HG03575 (cell line): ENCODE measurements around the gene RXRB.

Experiments used
- ATAC-seq: cut with Tn5 transposase; IDR thresholded peaks from one replicate; pipeline ENCODE4 v1.9.1; 2021; ENCODE audit not compliant: unreplicated experiment, insufficient number of reproducible peaks, low FRiP score; ENCODE audit errors: extremely low read depth

The RXRB gene

DNA sequence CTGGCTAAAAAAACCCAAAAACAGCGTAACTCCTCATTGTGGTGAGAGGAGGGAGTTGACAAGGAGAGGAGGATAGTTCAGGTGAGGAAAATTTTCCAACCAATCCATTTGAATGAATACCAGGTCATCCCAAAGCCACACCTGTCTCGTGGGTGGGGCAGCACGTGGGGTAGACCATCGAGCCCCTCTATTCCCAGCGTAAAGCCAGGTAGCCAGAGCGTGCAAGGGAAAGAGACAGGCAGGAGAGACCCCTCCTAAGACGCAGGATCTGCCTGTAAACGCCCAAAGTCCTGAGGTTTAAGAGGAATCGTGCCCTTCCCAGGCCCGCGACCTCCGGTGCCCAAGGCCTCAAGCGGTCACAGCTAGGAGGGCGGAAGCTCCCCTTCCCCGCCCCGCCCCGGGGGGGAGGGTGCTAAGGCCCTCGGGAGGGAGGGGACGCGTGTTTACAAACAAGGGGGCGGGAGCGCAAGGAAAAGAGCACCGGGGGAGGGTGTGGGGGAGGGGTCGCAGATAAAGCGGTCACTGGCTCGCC is 712 bp downstream of the RXRB start:
- ATAC-seq: no peak

- no peak for ATAC-seq
Observed at GRCh38 chr6:33198853-33199436, 1.5 kb downstream of the RXRB start.

DNA sequence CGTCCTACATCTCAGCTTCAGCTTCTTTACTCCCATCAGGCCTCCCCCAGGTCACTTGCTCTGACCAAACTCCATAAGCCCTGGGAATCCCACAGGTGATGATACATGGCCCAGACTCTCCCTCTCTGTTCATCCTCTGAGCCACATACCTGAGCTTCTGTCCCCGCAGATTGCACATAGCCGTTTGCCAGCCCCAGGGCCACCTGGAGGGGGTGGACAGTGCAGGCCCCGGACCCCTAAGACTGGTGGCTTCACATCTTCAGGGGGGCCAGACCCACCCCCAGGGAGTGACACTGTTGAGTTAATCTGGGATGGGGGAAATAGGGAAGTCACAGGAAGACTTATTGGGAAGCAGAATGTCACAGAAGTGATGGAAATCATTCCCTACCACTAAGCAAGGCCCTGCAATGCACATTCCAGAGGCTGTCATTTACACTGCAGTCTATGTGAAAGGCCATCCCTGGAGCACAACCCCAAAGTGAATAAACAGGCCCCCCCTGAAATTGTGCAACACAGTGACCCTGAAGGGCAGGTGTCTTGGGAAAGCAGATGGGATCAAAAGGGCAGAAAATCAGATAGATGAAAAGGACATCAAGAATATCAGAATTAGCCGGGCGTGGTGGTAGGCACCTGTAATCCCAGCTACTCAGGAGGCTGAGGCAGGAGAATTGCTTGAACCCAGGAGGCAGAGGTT is 2.2 kb downstream of the RXRB start:
- ATAC-seq: no peak

DNA sequence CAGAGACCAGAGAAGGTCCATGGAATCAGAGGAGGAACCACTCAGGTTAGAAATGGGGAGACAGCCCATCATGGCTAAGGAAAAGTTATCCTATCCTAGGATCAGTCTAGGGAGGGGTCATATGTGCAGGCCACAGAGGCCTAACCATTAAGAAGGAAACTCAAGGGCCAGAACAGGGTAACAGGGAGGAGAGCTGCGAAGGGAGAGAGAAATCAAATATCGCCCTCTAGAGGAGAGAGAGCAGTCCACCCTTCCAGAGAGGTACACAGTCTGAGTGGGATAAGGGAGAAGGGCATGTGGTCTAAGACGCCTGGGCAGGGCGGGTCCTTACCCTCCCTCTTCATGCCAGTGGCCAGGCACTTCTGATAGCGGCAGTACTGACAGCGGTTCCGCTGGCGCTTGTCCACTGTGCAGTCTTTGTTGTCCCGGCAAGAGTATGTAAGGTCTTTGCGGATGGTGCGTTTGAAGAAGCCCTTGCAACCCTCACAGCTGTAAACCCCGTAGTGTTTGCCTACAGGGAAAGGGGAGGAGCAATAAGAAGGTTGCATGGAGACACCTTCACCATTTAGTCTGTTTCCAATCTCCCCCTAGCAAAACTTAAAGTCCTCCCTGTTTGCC is 2.9 kb downstream of the RXRB start:
- ATAC-seq: no peak

DNA sequence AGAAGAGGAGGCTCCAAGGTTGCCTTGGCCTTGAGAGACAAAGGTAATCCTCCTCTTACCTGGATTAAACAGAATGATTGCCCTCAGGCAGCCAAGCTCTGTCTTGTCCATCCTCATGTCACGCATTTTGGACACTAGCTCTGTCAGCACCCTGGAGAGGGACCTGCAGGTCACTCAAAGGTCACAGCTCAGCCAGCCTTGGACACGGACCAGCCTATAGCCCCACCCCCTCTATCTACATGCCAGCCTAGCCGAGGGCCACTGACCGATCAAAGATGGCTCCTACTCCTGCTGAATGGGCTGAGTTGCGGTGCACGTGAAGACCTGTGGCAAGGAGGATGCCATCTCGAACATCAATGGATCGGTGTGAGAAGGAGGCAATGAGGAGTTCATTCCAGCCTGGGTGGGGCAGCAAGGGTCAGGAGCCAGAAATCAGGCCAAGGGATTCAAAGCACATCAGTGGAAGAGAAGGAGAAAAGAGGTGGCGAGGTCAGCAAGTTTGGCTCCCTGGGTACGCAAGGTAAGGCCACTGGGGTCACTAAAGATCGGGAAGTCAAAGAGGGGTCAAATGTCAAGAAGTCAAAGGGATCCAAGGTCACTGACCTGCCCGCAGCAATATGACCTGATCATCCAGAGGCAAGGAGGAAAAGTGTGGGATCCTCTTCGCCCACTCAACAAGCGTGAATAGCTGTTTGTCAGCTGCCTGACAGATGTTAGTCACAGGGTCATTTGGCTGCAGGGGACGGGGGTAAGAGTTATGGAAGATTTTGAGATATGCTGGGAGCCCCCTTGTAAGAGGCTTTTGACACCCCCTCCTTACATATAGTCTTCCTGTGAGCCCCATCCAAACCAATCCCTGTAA is 4.9 kb downstream of the RXRB start:
- no peak for ATAC-seq

DNA sequence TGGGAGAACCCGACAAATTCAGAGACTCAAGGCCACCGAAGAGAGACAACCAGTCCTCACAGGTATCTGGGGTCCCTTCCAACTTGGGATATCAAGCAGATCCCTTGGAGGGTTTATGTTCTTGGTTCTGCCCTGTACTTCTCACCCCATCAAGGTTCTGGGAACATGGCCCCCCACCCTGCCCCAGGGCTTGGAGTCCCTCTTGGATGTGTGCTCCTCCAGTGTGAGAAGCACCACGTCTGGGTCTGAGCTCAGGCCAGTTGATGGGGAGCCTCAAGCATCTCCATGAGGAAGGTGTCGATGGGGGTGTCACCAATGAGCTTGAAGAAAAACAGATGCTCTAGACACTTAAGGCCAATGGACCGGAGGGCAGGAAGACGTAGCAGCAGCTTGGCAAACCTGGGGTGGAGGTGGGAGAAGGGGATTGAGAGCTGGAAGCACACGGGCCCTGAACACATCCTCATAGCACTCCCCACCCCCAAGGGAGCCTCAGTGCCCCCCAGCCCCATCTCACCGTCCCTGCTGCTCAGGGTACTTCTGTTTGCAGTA is 6.0 kb downstream of the RXRB start:
- ATAC-seq: no peak

DNA sequence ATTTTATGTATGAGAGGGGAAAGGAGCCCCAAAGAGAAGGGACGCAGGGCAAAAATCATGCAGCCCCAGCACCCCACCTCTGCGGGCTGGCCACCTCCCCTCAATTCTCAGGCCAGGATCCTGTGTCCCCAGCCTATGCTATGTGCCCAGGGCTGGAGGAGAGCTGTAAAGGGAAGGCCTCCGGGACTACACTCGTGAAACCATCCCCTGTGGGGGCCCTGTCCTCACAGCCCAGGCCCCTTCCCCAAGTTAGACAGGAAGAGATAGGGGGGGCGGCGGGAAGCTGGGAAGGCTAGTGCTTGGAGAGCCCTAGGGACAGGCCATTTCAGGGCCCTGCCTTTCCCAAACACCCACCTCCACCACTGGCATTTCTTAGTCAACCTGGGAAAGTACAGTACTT is 6.8 kb downstream of the RXRB start:
- ATAC-seq: no peak

DNA sequence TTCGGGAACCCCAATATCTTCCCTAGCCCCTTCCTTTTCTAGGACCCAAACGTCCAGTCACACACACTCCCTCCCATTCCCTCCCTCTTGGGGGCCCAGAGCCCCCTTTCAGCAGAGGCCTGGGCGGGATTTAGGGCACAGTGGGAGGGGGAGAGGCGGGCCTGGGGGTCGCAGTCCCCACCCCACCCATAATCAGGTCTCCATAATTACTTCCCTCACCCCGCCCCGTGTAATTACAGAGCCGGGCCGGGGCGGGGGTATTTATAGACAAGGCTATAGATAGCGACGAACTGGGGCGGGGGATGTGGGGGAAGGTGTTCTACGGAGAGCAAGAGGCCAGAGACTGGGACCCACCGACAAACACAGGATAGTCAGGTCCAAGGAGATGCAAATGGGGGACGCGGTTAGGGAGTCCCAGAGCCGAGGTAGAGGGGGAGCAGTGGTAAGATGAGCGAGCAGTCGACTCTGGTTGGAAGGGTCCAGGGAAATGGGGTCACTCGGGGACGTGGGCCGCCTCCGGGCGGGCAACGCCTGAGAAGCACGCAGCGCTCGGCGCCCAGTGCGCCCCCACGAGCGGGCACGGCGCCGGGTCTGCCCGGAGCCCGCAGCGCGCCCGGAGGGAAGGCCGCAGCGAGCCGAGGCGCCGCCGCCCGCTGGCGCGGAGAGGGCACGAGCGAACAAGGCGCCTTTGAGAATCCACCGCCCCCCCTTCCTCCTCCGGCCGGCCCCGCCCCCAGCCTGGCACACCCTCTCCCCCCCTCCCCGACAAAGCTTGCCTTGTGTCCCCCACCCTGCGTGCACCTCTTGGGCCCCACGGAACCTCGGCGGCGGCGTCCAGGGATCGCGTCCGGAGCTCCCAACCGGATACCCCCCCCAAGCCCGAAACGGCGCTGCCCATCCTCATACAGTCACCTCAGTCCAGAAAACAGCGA is 7.5 kb downstream of the RXRB start:
- no peak for ATAC-seq

- no peak for ATAC-seq
Observed at GRCh38 chr6:33192105-33192646, 8.3 kb downstream of the RXRB start, which contains the start of gene COL11A2. Gene COL11A2, minus strand, starts transcription at chr6:33192467. Its CDS starts 227 bp downstream, at chr6:33192240.

DNA sequence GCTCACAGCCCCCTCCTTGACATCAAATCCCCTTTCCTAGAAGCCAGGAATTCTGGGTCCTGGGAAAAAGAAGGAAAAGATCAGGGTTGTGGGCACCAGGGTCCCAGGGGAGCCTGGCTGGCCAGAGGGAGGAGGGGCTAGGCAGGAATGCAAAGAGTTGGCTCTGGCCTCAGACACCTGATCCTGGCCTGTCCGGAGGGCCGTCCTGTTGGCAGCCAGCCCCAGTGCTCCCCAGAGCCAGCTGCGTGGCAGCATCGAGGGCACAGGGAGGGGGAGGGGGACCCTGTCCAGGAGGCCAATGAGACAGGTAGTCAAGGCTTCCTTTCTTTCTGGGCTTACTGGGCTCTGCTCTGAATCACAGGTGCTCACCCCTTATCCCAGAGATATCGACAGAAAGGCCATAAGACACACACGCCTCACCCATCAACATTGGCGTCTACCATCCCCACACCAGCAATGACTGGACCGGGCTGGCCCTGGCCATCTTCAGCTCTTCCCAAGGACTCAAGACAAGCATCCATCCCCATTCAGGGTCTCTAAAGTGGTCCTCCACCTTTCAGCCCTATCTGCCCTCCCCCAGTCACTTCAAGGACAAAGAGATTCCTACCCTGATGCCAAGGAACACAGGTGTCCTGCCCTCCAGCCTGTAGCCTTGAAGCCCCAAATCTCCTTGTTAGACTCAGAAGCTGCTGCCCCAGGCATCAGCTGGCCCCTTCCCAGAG is 8.9 kb downstream of the RXRB start:
- no peak for ATAC-seq

DNA sequence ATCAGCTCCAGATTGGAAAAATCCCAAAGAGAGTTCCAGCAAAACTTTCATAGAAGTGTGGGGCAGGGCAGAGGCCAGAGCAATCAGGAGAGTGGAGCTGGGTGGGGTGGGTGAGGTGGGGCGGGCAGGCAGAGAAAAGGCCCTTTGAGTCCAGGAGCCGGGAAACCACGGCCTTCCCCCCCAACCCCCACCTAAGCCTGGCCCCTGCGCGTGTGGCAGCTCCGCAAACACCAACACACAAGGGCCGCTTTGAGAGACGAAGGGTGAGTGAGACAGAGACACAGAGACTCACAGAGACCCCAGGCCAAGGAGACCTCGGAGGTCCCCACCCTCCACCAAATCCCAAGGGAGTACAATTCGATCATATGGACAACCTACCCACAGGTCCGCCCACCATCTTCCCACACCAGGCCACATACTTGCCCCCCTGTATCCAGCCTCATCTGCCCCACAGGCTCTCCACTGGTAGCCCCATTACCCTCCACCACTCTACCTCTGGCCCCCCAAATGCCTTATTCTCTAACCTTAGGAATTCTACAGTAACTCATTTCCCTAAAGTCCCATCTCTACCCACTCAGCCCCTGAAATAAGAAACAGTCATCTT is 9.9 kb downstream of the RXRB start:
- no peak for ATAC-seq

GRCh38 chr6:33189625-33190448 is 10.6 kb downstream of the RXRB start:
- no peak for ATAC-seq

DNA sequence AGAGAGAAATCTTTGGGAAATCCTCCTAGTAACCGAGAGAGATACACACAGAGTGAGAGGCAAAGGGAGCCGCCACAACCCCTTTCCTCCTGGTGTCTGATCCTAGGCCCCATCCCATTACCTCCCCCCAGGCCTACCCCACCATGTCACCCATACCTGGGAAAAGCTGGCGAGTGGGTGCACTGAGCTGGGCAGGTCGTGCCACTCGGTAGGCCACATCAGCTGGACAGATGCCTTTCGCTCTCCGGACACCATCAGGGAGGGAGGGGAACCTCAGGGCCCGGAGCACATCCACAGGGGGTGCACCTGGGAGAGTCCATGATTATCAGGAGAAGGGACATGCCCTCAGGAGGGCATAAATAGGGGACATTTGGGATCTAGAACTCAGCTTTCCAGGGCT is 11.3 kb downstream of the RXRB start:
- no peak for ATAC-seq

DNA sequence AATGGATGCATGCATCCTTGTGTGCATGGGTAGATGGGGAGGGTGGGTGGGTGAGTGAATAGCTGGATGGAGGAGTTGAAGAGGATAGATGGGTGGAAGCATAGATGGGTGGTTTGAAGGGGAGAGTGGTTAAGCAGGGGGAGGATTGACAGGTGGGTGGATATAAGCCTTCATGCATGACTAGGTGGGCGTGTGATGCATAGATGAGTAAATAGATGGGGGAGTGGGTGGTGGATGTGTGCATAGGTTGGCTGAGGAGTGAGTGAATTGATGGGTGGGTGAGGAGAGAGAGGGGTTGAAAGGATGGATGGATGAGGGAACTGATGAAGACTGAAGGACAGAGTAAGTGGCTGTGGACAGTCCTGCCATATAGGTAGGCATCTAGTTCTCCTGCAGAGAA is 12.7 kb downstream of the RXRB start:
- no peak for ATAC-seq

DNA sequence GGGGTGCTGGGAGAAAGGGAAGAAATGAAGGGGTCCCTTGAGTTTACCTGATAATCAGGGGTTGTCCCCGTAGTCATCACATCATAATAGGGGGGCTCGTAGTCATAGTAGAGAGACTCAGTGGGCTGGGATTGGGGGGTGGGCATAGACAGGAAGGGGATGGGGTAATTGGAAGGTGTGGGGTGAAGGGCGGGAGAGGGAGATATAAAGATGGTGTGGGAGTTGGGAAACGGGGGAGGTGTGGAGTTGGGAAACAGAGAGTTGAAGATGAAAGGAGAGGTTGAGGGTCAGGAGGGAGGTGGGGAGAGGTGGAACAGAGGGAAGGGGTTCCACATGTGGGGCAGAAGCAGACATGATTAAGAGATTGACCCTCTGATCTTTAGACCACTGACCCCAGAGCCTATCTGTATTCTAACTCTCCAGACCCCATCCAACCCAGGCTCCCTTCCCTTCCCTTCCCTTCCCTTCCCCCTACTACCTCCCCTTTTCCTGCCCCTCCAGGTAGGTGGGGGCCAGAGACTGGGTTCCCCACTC is 14.7 kb downstream of the RXRB start:
- ATAC-seq: no peak

DNA sequence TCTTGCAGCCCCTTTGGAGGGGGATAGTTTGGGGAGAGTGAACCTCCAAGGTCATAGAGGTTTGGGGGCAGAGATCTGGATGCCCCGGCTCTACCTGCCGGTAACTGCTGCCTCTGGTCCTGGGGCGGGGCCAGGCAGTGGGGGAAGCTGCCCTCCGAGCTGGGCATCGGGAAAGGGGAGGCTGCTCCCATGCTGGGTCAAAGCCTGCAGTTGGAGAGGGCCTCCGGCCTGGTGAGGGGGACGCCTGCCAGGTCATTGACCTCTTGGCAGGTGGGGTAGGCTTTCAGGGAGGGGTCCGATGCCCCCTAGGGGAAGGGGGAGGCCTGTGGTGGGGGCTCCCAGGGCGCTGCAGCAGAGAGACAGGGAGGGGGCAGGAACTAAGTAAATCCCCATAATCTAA is 15.3 kb downstream of the RXRB start:
- ATAC-seq: no peak
